H1 (cell line): ENCODE data around the gene ABCC9. TPM values are rescaled to one million over a fixed set of nuclear protein-coding genes. Genes with fewer than 3 reads are reported as not detected.

Experiments
- CTCF ChIA-PET: fragments of 300-600 bp; sonication (Branson Sonifier 250); formaldehyde crosslinking; loops from one replicate; lab custom pipeline; 2021; ENCODE audit not compliant: partially characterized antibody; lab: Charles Lee
- POLR2A ChIA-PET: fragments of 300-600 bp; sonication (Branson Sonifier 250); formaldehyde crosslinking; loops from one replicate; lab custom pipeline; 2021; ENCODE audit warnings: inconsistent platforms; ENCODE audit not compliant: partially characterized antibody; lab: Charles Lee
- DNase-seq, 2 experiments: peaks; one replicate each; pipeline versions ENCODE4 v3.0.0 to v3.0.0-alpha.2; 2010 to 2022; ENCODE audit warnings: low spot score in 2 of 2, low read depth in 1 of 2, mixed read lengths in 1 of 2
- FAIRE-seq: peaks from 2 replicates; lab custom pipeline; 2011; peaks lifted over from hg19 to GRCh38; lab: Jason Lieb, UNC
- H2AFZ ChIP-seq: 2 replicates; pipeline ENCODE4 v1.8.1; 2012; ENCODE audit warnings: low read length, inconsistent platforms
- H2AK5ac ChIP-seq: 2 replicates; pipeline ENCODE4 v1.6.1; 2013; ENCODE audit warnings: low read depth, low read length
- H2BK120ac ChIP-seq: replicated peaks from 2 replicates; pipeline ENCODE3; 2013; ENCODE audit warnings: low read depth, low read length, inconsistent platforms
- H2BK12ac ChIP-seq: 2 replicates; pipeline ENCODE4 v1.6.1; 2013; ENCODE audit warnings: low read depth, low read length
- H2BK15ac ChIP-seq: 2 replicates; pipeline ENCODE4 v1.6.1; 2013; ENCODE audit warnings: low read length
- H2BK20ac ChIP-seq: 2 replicates; pipeline ENCODE4 v1.6.1; 2013; ENCODE audit warnings: low read length
- H2BK5ac ChIP-seq: 2 replicates; pipeline ENCODE4 v1.6.1; 2013; ENCODE audit warnings: low read depth, low read length
- H3K14ac ChIP-seq: 2 replicates; pipeline ENCODE4 v1.6.1; 2013; ENCODE audit warnings: inconsistent platforms; ENCODE audit not compliant: insufficient read length
- H3K18ac ChIP-seq: 2 replicates; pipeline ENCODE4 v1.6.1; 2013; ENCODE audit warnings: low read length; ENCODE audit errors: extremely low read depth
- H3K23ac ChIP-seq: 2 replicates; pipeline ENCODE4 v1.6.1; 2013; ENCODE audit warnings: inconsistent platforms; ENCODE audit not compliant: insufficient read length
- H3K23me2 ChIP-seq: 2 replicates; pipeline ENCODE4 v1.6.1; 2013; ENCODE audit warnings: low read depth, low read length
- H3K27ac ChIP-seq: 2 replicates; pipeline ENCODE4 v1.6.1; 2011; ENCODE audit warnings: low read depth, low read length, inconsistent platforms
- H3K27me3 ChIP-seq, 4 experiments: replicated peaks in 1 of 4; 1 replicate in 1 of 4; 2 replicates in 3 of 4; pipeline versions ENCODE4 v1.6.1 to v1.8.1; 2011 to 2013; ENCODE audit warnings: low read length in 3 of 4, mild to moderate bottlenecking in 3 of 4, inconsistent platforms in 2 of 4, mixed read lengths in 2 of 4, moderate library complexity in 1 of 4; ENCODE audit not compliant: control insufficient read depth in 3 of 4, insufficient read depth in 3 of 4; ENCODE audit errors: extremely low read depth in 1 of 4
- H3K36me3 ChIP-seq, 4 experiments: 2 replicates each; pipeline versions ENCODE4 v1.6.1 to v1.8.1; 2011 to 2013; ENCODE audit warnings: mild to moderate bottlenecking in 4 of 4, low read length in 3 of 4, moderate library complexity in 2 of 4, control low read depth in 1 of 4, inconsistent platforms in 1 of 4; ENCODE audit not compliant: insufficient read depth in 4 of 4, control insufficient read depth in 2 of 4
- H3K4ac ChIP-seq: replicated peaks from 2 replicates; pipeline ENCODE3; 2013; ENCODE audit warnings: low read length, low read depth, mixed read lengths, inconsistent platforms; ENCODE audit not compliant: insufficient read length
- H3K4me1 ChIP-seq, 4 experiments: replicated peaks in 1 of 4; 1 replicate in 1 of 4; 2 replicates in 3 of 4; pipeline versions ENCODE4 v1.6.1 to v1.8.1; 2011 to 2013; ENCODE audit warnings: low read length in 3 of 4, inconsistent platforms in 2 of 4, mixed read lengths in 1 of 4; ENCODE audit not compliant: insufficient read depth in 4 of 4, control insufficient read depth in 3 of 4
- H3K4me2 ChIP-seq, 2 experiments: 2 replicates each; pipeline versions ENCODE4 v1.6.1 to v1.8.1; 2011 to 2013; ENCODE audit warnings: low read depth in 2 of 2, low read length in 2 of 2, control low read depth in 1 of 2, inconsistent platforms in 1 of 2, mild to moderate bottlenecking in 1 of 2; ENCODE audit not compliant: insufficient read depth in 1 of 2
- H3K4me3 ChIP-seq, 4 experiments: fragments of 200-600, 300-600 bp in 1 of 4; sonication (generic), shearing (Covaris generic), sonication (Bioruptor Twin) in 1 of 4; 2 replicates each; pipeline versions ENCODE4 v1.5.1 to v1.8.1; 2011 to 2016; ENCODE audit warnings: low read length in 4 of 4, low read depth in 3 of 4, control low read depth in 2 of 4, inconsistent platforms in 2 of 4, mild to moderate bottlenecking in 2 of 4, mixed read lengths in 1 of 4, moderate library complexity in 1 of 4; ENCODE audit not compliant: insufficient read depth in 2 of 4; ENCODE audit errors: extremely low read depth in 1 of 4
- H3K56ac ChIP-seq: replicated peaks from 2 replicates; pipeline ENCODE3; 2013; ENCODE audit warnings: low read depth, mild to moderate bottlenecking, mixed read lengths, low read length, inconsistent platforms; ENCODE audit not compliant: insufficient read length
- H3K79me1 ChIP-seq: 2 replicates; pipeline ENCODE4 v1.6.1; 2013; ENCODE audit warnings: low read depth, low read length, control low read depth
- H3K79me2 ChIP-seq, 2 experiments: 2 replicates each; pipeline versions ENCODE4 v1.6.1 to v1.8.1; 2012 to 2013; ENCODE audit warnings: low read length in 2 of 2, mild to moderate bottlenecking in 2 of 2, inconsistent platforms in 1 of 2; ENCODE audit not compliant: insufficient read depth in 2 of 2, control insufficient read depth in 1 of 2
- H3K9ac ChIP-seq, 4 experiments: replicated peaks in 1 of 4; 1 replicate in 1 of 4; 2 replicates in 3 of 4; pipeline versions ENCODE4 v1.6.1 to v1.8.1; 2011 to 2013; ENCODE audit warnings: low read depth in 3 of 4, low read length in 3 of 4, control low read depth in 2 of 4, mild to moderate bottlenecking in 2 of 4, moderate library complexity in 2 of 4, inconsistent platforms in 1 of 4; ENCODE audit errors: extremely low read depth in 1 of 4
- H3K9me3 ChIP-seq, 2 experiments: 2 replicates each; pipeline versions ENCODE4 v1.6.1 to v1.8.1; 2012 to 2013; ENCODE audit warnings: mild to moderate bottlenecking in 2 of 2, moderate library complexity in 2 of 2, control low read depth in 1 of 2, inconsistent platforms in 1 of 2, low read depth in 1 of 2, low read length in 1 of 2, mixed read lengths in 1 of 2; ENCODE audit not compliant: insufficient read depth in 2 of 2
- H4K20me1 ChIP-seq, 2 experiments: replicated peaks in 1 of 2; 2 replicates each; pipeline versions ENCODE3 to v1.8.1; 2011 to 2013; ENCODE audit warnings: inconsistent platforms in 2 of 2, low read length in 2 of 2, mild to moderate bottlenecking in 1 of 2; ENCODE audit not compliant: insufficient read depth in 2 of 2, control insufficient read depth in 1 of 2
- H4K5ac ChIP-seq: 2 replicates; pipeline ENCODE4 v1.6.1; 2013; ENCODE audit warnings: low read length, low read depth, mixed read lengths, inconsistent platforms; ENCODE audit not compliant: insufficient read length
- H4K8ac ChIP-seq: 2 replicates; pipeline ENCODE4 v1.8.0; 2013; ENCODE audit warnings: mild to moderate bottlenecking, moderate library complexity, low read length, inconsistent platforms; ENCODE audit not compliant: insufficient read depth; ENCODE audit errors: extremely low read depth
- H4K91ac ChIP-seq: replicated peaks from 2 replicates; pipeline ENCODE3; 2013; ENCODE audit warnings: low read length, mixed read lengths, inconsistent platforms; ENCODE audit not compliant: insufficient read length
- CHD1 ChIP-seq: IDR thresholded peaks from 2 replicates; pipeline ENCODE4 v1.6.1; 2012; ENCODE audit warnings: low read depth, low read length, improper control_type of control experiment
- CHD2 ChIP-seq: IDR thresholded peaks from 2 replicates; pipeline ENCODE4 v1.6.1; 2012; ENCODE audit warnings: low read length, improper control_type of control experiment
- CREB1 ChIP-seq: IDR thresholded peaks from 2 replicates; pipeline ENCODE4 v1.6.1; 2012; ENCODE audit warnings: inconsistent platforms
- EGR1 ChIP-seq: IDR thresholded peaks from 2 replicates; pipeline ENCODE4 v1.6.1; 2011; ENCODE audit warnings: low read depth, low read length, borderline replicate concordance
- EZH2 ChIP-seq: fragments of 200-600 bp; sonication (generic); IDR thresholded peaks from 2 replicates; pipeline ENCODE4 v1.7.1; 2012; ENCODE audit warnings: low read depth, mild to moderate bottlenecking, moderate library complexity, low read length, inconsistent platforms; ENCODE audit not compliant: severe bottlenecking
- FOSL1 ChIP-seq: IDR thresholded peaks from 2 replicates; pipeline ENCODE4 v1.6.1; 2011; ENCODE audit warnings: mild to moderate bottlenecking, low read depth, low read length, moderate library complexity; ENCODE audit not compliant: insufficient read depth
- POU5F1 ChIP-seq: IDR thresholded peaks from 2 replicates; pipeline ENCODE4 v1.6.1; 2011; ENCODE audit warnings: low read depth, mild to moderate bottlenecking, low read length, moderate library complexity
- RFX5 ChIP-seq: IDR thresholded peaks from 2 replicates; pipeline ENCODE4 v1.6.1; 2011; ENCODE audit warnings: low read depth, low read length, improper control_type of control experiment, borderline replicate concordance
- SIN3A ChIP-seq, 2 experiments: IDR thresholded peaks in 1 of 2; conservative IDR thresholded peaks in 1 of 2; 2 replicates each; pipeline ENCODE4 v1.6.1; 2011 to 2012; ENCODE audit warnings: low read length in 2 of 2, improper control_type of control experiment in 1 of 2, low read depth in 1 of 2, mild to moderate bottlenecking in 1 of 2
- SIX5 ChIP-seq: IDR thresholded peaks from 2 replicates; pipeline ENCODE4 v1.6.1; 2011; ENCODE audit warnings: mild to moderate bottlenecking, low read depth, low read length
- SP1 ChIP-seq: IDR thresholded peaks from 2 replicates; pipeline ENCODE4 v1.6.1; 2011; ENCODE audit warnings: low read depth, low read length
- SP2 ChIP-seq: IDR thresholded peaks from 2 replicates; pipeline ENCODE4 v1.6.1; 2012; ENCODE audit warnings: mild to moderate bottlenecking, low read length, inconsistent platforms
- WGBS, 2 experiments: shearing (Covaris generic) in 1 of 2; methylation state at CpG; one replicate each; pipeline versions ENCODE4 v1.1.6 to v1.1.7; 2013 to 2015; ENCODE audit warnings: low lambda C conversion rate in 2 of 2, mixed read lengths in 2 of 2, inconsistent platforms in 1 of 2, low coverage in 1 of 2, missing lambda C conversion rate in 1 of 2; ENCODE audit not compliant: insufficient replicate concordance in 2 of 2, insufficient coverage in 1 of 2, insufficient read length in 1 of 2; ENCODE audit errors: extremely low coverage in 1 of 2, missing lambda C conversion rate in 1 of 2; 5-methylcytosine and 5-hydroxymethylcytosine counted together
- polyA plus RNA-seq, 7 experiments: library from polyadenylated mRNA; depleted of rRNA in 3 of 7; stranded (reverse) in 5 of 7; unstranded in 2 of 7; fragments of >200 nt in 5 of 7; fragments of 200-250 nt in 2 of 7; gene quantifications; 1 replicate in 5 of 7; 2 replicates in 1 of 7; 4 replicates in 1 of 7; pipeline versions ENCODE4 v1.2.1 to v1.2.3, GENCODE V29; 2011 to 2013; ENCODE audit warnings: missing spikeins in 2 of 7, mixed read lengths in 2 of 7
- total RNA-seq: library from RNA; stranded (reverse); fragmentation: NEBNext Ultra II Directional; extraction: Animal tissue kit (Norgen Biotek cat#: 25700); gene quantifications from 2 replicates; pipeline ENCODE4 v1.2.1, GENCODE V29; 2021
- TF ChIP-seq, protein P1 (sequence below): IDR thresholded peaks from 2 replicates; pipeline ENCODE4 v1.6.1; 2012; ENCODE audit warnings: inconsistent platforms
- TF ChIP-seq, protein P2 (sequence below): IDR thresholded peaks from 2 replicates; pipeline ENCODE4 v1.6.1; 2012; ENCODE audit warnings: inconsistent platforms

The ABCC9 gene
- total and polyA plus RNA-seq, 2 of the 8 experiments (the other 6 are each of a cell fraction or from before 2014, with no cell fraction given): under 0.01 TPM; not detected in 1

DNA sequence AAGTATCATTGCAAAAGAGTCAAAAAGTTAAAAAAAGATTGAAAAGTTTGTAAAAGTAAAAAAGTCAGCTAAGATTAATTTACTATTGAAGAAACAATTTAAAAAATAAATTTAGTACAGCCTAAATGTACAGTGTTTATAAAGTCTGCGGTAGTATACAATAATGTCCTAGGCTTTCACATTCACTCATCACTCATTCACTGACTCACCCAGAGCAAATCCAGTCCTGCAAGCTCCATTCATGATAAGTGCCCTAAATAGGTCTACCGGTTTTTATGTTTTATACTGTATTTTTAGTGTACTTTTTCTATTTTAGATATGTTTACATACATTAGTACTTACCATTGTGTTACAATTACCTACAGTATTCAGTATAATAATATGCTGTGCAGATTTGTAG lies 43.9 kb upstream of the ABCC9 start:
- Histone ChIP-seq H3K36me3 (no peaks in the 10 kb centered on the region), H3K27ac (no peak overlapping the region), H2BK20ac (no peak overlapping the region), H2AFZ (no peak overlapping the region), H3K4me3 (no peak overlapping the region), H3K14ac (no peak overlapping the region), H4K20me1 (no peaks in the 10 kb centered on the region), H2BK120ac (no peak overlapping the region), H3K23ac (no peak overlapping the region), H3K56ac (no peak overlapping the region), H4K8ac (no peak overlapping the region), H2AK5ac (no peak overlapping the region), H3K27me3 (no peaks in the 10 kb centered on the region), H3K9ac (no peak overlapping the region), H3K4me2 (no peak overlapping the region), H3K79me1 (no peaks in the 10 kb centered on the region), H2BK15ac (no peak overlapping the region), H4K5ac (no peak overlapping the region), H3K4me1 (0 out of 7 replicates have a peak, but pooled peaks cover 0 to 2% (median 0%) of the 10 kb centered on the region in 4 experiments), H3K9me3 (no peaks in the 10 kb centered on the region), H4K91ac (no peak overlapping the region), H3K79me2 (no peaks in the 10 kb centered on the region), H3K23me2 (no peaks in the 10 kb centered on the region), H3K18ac (no peak overlapping the region), H2BK12ac (no peak overlapping the region), H2BK5ac (no peak overlapping the region), H3K4ac (no peak overlapping the region)
- WGBS, 2 experiments: 96% methylated on average over 2 of the region's 2 CpGs; no CpG with 5 or more reads in 1 of the 2 experiments
- DNase-seq (no peak), FAIRE-seq (no peak)
- ChIA-PET CTCF (interaction anchor here (0.6 to 1.4 kb wide), 6 partner anchors 9 to 672 kb away, joined by 3 to 5 read pairs (median 4); no protein-coding TSS in a partner anchor), POLR2A (interaction anchor here (0.6 kb wide), 1 partner anchor 432 kb away, joined by 4 read pairs; no protein-coding TSS in a partner anchor)
- no peak for TF ChIP-seq CREB1
- TF ChIP-seq SIN3A (conservative IDR thresholded peaks at IDR 0.05 in 1 of 2, IDR thresholded peaks at IDR 0.05 in 1 of 2; ENCODE audit: low read depth in 1 of 2, low read length in 2 of 2): no peak
- TF ChIP-seq CHD1: no peak
- TF ChIP-seq SP2: no peak
- TF ChIP-seq RFX5: no peak
- TF ChIP-seq, protein P1, sequence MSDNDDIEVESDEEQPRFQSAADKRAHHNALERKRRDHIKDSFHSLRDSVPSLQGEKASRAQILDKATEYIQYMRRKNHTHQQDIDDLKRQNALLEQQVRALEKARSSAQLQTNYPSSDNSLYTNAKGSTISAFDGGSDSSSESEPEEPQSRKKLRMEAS: no peak
- TF ChIP-seq, protein P2, sequence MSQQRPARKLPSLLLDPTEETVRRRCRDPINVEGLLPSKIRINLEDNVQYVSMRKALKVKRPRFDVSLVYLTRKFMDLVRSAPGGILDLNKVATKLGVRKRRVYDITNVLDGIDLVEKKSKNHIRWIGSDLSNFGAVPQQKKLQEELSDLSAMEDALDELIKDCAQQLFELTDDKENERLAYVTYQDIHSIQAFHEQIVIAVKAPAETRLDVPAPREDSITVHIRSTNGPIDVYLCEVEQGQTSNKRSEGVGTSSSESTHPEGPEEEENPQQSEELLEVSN: no peak
- TF ChIP-seq SIX5: no peak
- no peak for TF ChIP-seq SP1
- no peak for TF ChIP-seq EGR1
- no peak for TF ChIP-seq POU5F1
- TF ChIP-seq FOSL1: no peak
- no peak for TF ChIP-seq CHD2
- no peak for TF ChIP-seq EZH2
